Spinal cord (tissue), 10 donors: ENCODE measurements around the gene MUC16. TPM values are rescaled to one million over a fixed set of nuclear protein-coding genes. Genes with fewer than 3 reads are reported as not detected.
"Not testable (repeated sequence)": the region's sequence is repeated elsewhere in the genome, so short reads cannot be mapped to it uniquely, and the experiment has no call there.

Experiments
- DNase-seq, 6 donors: peaks; one replicate each; pipeline versions ENCODE4 v3.0.0 to v3.0.0-alpha.2; 2013 to 2015; ENCODE audit warnings: low spot score in 6 of 6, low read depth in 4 of 6
- H3K27ac ChIP-seq: one replicate; pipeline ENCODE4 v1.5.1; 2013; ENCODE audit warnings: low read depth, low read length, control low read depth
- H3K27me3 ChIP-seq: one replicate; pipeline ENCODE4 v1.6.1; 2013; ENCODE audit warnings: low read length; ENCODE audit not compliant: control insufficient read depth, insufficient read depth
- H3K36me3 ChIP-seq: one replicate; pipeline ENCODE4 v1.6.1; 2013; ENCODE audit warnings: low read length; ENCODE audit not compliant: control insufficient read depth, insufficient read depth
- H3K4me1 ChIP-seq: one replicate; pipeline ENCODE4 v1.6.1; 2013; ENCODE audit warnings: low read length; ENCODE audit not compliant: control insufficient read depth, insufficient read depth
- H3K4me3 ChIP-seq: one replicate; pipeline ENCODE4 v1.5.1; 2013; ENCODE audit warnings: low read depth, low read length, control low read depth
- H3K9me3 ChIP-seq: one replicate; pipeline ENCODE4 v1.6.1; 2013; ENCODE audit warnings: low read length; ENCODE audit not compliant: control insufficient read depth, insufficient read depth
- WGBS: methylation state at CpG from one replicate; pipeline ENCODE4 v1.1.5; 2013; ENCODE audit warnings: missing lambda C conversion rate; ENCODE audit not compliant: insufficient coverage; 5-methylcytosine and 5-hydroxymethylcytosine counted together
- long read RNA-seq, 4 donors: transcript quantifications; one replicate each; lab custom pipeline, GENCODE V29; 2026
- polyA plus RNA-seq, 2 donors: library from polyadenylated mRNA; unstranded; fragments of 120-200 nt; gene quantifications; one replicate each; pipeline ENCODE4 v1.2.1, GENCODE V29; 2013; ENCODE audit not compliant: insufficient read length in 2 of 2
- total RNA-seq, 2 donors: library from RNA; depleted of rRNA in 1 of 2; stranded (reverse); fragments of 120-200 nt in 1 of 2; fragments of >200 nt in 1 of 2; gene quantifications; one replicate each; pipeline versions ENCODE4 v1.2.3 to v1.2.4, GENCODE V29; 2013 to 2014
- donor health status: healthy.

MUC16 gene
- total RNA-seq (under 1 TPM; under 0.01 TPM), polyA plus RNA-seq (not detected)
- long read RNA-seq, donor 1, result 0 reads
- long read RNA-seq, donor 2, result 0 reads
- long read RNA-seq, donor 3, result 0 reads
- long read RNA-seq, donor 4, result 0 reads

DNA sequence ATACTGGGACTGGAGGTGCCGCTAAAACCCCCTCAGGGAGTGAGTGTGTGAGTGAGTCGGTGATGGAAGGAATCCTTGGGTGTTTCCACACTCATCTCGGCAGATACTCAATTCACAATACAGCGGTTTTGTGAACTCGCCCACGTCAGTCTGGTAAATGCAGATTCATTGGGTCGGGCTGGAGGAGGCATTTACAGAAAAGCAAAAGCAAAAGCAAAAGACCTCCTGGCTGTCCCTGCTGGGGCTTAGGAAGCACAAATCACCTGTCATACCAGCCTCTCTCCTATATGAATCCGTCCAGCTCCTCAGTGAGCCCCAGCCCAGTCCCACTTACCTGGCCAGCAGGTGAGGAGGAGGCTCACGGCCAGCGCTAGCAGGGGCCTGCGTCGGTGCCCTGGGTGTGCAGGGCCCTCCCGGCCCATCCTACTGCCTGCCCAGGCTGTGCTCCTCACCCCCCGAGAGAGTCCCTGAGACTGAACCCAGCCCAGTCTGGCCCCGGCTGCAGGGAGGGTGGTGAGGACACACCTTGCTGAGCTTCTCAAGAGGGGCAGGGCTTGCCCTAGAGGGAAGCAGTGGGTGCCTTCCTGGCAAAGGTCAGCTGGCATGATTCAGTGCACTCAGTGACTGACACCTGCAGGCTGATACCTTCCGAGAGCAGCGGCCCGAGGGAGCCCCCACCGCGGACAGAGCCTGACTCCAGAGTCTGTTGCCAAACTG lies at the start of gene MUC16:
Gene MUC16, minus strand, starts transcription at position 475 of the 717 bp plus-strand sequence.
- no peak for DNase-seq
- WGBS, result 83% methylated on average over 13 of the region's 20 CpGs
- no peaks in the 10 kb centered on the region for H3K27me3 ChIP-seq
- no peaks in the 10 kb centered on the region for H3K4me1 ChIP-seq
- no peak within 1 kb of the TSS for H3K4me3 ChIP-seq
- H3K9me3 ChIP-seq, result no peaks in the 10 kb centered on the region
- H3K27ac ChIP-seq, result no peak within 1 kb of the TSS
- H3K36me3 ChIP-seq, result no peaks in the 10 kb centered on the region

DNA sequence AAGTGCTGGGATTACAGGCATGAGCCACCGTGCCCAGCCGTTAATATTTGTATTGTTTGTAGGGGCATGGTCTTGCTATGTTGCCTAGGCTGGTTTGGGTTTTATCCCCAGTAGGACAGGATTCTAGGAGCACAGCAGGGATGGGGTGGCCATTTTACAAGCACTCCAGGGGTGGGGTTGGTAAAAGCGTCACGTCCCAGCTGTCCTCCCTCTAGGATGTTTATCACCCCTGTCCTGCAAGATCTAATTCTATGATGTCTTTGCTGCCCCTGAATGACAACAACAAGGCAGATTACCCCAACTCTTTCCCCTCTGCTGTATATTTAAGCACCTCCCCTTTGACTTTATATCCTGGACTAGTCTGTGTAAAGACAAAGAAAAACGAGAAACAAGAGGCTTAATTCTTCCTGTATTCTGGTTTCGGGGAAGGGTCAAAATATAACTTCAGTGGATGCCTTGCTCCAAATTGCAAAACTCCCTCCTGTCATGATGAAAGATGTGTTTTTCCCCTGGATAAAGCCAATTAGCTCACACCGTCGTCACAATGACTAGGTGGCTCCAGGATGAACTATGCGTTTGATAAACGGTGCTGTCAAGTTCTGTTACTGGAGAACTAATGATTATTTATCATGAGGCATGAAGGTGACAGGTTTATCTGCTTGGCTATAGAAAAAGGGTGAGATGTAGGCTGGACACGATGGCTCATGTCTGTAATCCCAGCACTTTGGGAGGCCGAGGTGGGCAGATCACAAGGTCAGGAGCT lies 48.9 kb upstream of the MUC16 start:
- Histone ChIP-seq H3K36me3 (no peaks in the 10 kb centered on the region), H3K4me1 (no peaks in the 10 kb centered on the region), H3K4me3 (no peak overlapping the region), H3K27me3 (no peaks in the 10 kb centered on the region), H3K9me3 (no peaks in the 10 kb centered on the region), H3K27ac (no peak overlapping the region)
- WGBS, result 49% methylated on average over 6 of the region's 12 CpGs
- DNase-seq, result peak in 1 of 6 donors; percentile 52

DNA sequence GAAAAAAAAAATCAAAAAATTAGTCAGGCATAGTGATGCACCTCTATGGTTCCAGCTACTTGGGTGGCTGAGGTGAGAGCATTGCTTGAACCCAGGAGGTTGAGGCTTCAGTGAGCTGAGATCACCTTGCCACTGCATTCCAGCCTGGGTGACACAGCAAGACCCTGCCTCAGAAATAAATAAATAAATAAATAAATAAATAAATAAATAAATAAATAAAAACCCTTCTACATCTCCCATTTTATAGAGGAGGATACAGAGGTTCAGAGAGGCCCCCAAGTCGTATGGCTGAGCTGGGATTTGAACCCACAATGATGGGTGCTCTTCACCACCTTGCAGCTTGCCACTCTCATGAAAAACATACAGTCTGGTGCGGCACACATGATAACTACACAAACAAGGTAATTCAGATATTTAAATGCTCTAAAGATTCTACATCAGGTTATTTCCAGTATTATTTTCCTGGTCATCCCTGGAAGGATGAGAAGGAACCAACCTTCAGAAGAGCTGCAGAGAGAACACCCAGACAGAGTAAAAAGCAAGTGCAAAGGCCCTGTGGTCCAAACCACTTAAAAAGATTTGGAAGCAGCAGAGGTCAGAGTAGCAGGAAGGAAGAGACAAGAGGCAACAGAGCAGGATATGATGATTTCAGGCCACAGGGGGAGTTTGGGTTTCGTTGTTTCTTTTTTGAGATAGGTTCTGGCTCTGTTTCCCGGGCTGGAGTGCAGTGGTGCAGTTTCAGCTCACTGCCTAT lies 47.5 kb upstream of the MUC16 start:
- WGBS, result 100% methylated on average over 1 of the region's 4 CpGs
- no peak for DNase-seq
- H3K4me3 ChIP-seq, result no peak overlapping the region
- no peaks in the 10 kb centered on the region for H3K36me3 ChIP-seq
- no peaks in the 10 kb centered on the region for H3K9me3 ChIP-seq
- H3K27me3 ChIP-seq, result no peaks in the 10 kb centered on the region
- H3K4me1 ChIP-seq, result no peaks in the 10 kb centered on the region
- no peak overlapping the region for H3K27ac ChIP-seq

DNA sequence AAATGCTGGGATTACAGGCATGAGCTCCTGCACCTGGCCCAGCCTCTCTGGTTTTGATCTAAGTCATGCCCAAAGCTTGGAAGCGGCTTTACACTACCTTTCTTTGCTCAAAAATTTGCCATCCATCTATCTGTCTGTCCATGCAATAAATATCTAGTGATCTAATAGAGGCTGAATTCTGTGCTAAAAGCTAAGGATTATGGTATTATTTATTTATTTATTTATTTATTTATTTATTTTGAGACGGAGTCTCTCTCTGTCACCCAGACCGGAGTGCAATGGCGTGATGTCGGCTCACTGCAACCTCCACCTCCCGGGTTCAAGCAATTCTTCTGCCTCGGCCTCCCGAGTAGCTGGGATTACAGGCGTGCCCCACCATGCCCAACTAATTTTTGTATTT lies 45.9 kb upstream of the MUC16 start:
- H3K36me3 ChIP-seq, H3K27ac ChIP-seq, H3K4me3 ChIP-seq, H3K9me3 ChIP-seq, DNase-seq, H3K27me3 ChIP-seq, H3K4me1 ChIP-seq: not testable (repeated sequence)
- WGBS, result 100% methylated on average over 4 of the region's 9 CpGs

DNA sequence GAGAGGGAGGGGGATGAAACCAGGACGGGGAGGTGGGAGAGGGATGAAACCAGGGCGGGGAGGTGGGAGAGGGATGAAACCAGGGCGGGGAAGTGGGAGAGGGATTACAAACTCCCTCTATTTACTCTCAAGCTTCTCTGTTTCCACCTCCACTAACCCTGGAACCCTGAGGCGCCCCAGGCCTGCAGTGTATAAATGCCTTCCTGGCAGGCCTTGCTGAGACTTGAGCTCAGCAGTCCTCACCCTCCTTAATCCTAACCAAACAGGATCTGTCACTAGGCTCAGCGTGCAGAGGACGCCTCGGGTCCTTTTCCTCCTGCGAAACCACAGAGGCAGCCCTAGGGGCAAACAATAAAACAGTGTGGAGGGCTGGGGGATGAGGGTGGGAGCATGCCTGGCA lies 44.6 kb upstream of the MUC16 start:
- H3K27ac ChIP-seq, result no peak overlapping the region
- DNase-seq, result no peak

DNA sequence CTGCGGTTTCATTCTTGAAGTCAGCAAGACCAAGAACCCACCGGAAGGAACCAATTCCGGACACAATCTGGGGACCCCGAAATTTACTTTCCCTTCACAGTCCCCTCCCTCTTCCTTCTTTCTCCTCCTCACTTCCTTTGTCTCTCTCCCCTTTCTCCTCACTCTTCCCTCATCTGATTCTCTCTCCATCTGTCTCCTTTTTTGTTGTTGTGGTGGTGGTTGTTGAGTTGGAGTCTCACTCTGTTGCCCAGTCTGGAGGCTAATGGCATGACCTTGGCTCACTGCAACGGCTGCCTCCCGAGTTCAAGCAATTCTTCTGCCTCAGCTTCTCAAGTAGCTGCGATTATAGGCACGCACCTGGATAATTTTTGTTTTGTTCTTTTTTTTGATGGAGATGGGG lies 44.0 kb upstream of the MUC16 start:
- no peaks in the 10 kb centered on the region for H3K36me3 ChIP-seq
- WGBS, result 80% methylated on average over 3 of the region's 8 CpGs

More for the DNA sequence above, 44.6 kb upstream of the MUC16 start:
- Histone ChIP-seq H3K9me3 (no peaks in the 10 kb centered on the region), H3K4me3 (no peak overlapping the region), H3K27me3 (no peaks in the 10 kb centered on the region), H3K36me3 (no peaks in the 10 kb centered on the region), H3K4me1 (no peaks in the 10 kb centered on the region)
- 53% methylated on average over 1 of the region's 8 CpGs for WGBS

DNA sequence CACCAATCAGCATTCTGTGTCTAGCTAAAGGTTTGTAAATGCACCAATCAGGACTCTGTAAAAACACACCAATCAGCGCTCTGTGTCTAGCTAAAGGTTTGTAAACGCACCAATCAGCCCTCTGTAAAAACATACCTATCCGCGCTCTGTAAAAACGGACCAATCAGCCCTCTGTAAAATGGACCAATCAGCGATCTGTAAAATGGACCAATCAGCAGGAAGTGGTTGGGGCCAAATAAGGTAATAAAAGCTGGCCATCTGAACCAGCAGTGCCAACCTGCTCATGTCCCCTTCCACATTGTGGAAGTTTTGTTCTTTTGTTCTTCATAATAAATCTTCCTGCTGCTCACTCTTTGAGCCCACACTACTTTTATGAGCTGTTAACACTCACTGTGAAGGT lies 43.5 kb upstream of the MUC16 start:
- not testable (repeated sequence) for DNase-seq, H3K27me3 ChIP-seq, H3K4me1 ChIP-seq, H3K4me3 ChIP-seq, H3K9me3 ChIP-seq, H3K36me3 ChIP-seq, H3K27ac ChIP-seq
- 100% methylated on average over 1 of the region's 6 CpGs for WGBS

More for the DNA sequence above, 44.0 kb upstream of the MUC16 start:
- Histone ChIP-seq H3K27ac (no peak overlapping the region), H3K4me1 (no peaks in the 10 kb centered on the region), H3K4me3 (no peak overlapping the region), H3K9me3 (no peaks in the 10 kb centered on the region), H3K27me3 (no peaks in the 10 kb centered on the region)
- no peak for DNase-seq

DNA sequence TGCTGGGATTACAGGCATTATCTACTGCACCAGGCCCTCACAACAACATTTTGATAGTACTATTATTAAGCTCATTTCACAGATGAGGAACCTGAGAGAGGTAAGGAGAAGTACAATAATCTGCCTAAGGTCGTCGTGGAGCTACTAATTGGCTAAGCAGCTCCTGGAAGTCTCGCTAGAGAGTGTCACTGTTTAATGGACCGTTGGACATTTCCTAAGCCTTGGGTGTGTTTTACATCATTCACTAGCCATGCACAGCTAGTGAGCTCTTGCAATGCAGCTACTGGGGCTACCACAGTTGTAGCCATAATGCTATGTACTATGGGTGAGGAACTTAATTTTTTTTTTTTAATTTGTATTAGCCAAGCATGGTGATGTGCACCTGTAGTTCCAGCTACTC lies 42.7 kb upstream of the MUC16 start:
- 75% methylated on average over 2 of the region's 4 CpGs for WGBS
- no peak overlapping the region for H3K4me3 ChIP-seq
- DNase-seq, result no peak

DNA sequence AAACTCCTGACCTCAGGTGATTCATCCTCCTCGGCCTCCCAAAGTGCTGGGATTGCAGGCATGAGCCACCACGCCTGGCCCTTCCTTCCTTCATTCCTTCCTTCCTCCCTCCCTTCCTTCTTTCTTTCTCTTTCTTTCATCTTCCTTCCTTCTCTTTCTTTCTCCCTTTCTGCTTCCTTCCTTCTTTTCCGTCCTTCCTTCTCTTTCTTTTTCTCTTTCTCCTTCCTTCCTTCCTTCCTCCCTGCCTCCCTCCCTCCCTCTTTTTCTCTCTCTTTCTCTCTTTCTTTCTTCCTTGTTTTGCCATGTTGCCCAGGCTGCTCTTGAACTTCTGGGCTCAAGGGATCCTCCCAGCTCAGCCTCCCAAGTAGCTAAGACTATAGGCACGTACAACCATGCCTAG lies 36.5 kb upstream of the MUC16 start:
- no peak overlapping the region for H3K4me3 ChIP-seq
- H3K36me3 ChIP-seq, result no peaks in the 10 kb centered on the region
- H3K9me3 ChIP-seq, result no peaks in the 10 kb centered on the region
- H3K27me3 ChIP-seq, result no peaks in the 10 kb centered on the region
- no peak overlapping the region for H3K27ac ChIP-seq
- no peak for DNase-seq
- 71% methylated on average over 3 of the region's 4 CpGs for WGBS
- no peaks in the 10 kb centered on the region for H3K4me1 ChIP-seq

More for the DNA sequence above, 42.7 kb upstream of the MUC16 start:
- H3K9me3 ChIP-seq, result no peaks in the 10 kb centered on the region
- H3K4me1 ChIP-seq, result no peaks in the 10 kb centered on the region
- H3K27ac ChIP-seq, result no peak overlapping the region
- H3K27me3 ChIP-seq, result no peaks in the 10 kb centered on the region
- no peaks in the 10 kb centered on the region for H3K36me3 ChIP-seq
